Thyroid gland (tissue), 4 donors: ENCODE results near the gene MYH7B. TPM values are rescaled to one million over a fixed set of nuclear protein-coding genes. Genes with fewer than 3 reads are reported as not detected.

Experiments
- DNase-seq, 2 donors: peaks; one replicate each; pipeline ENCODE4 v3.0.0-alpha.2; 2019
- H3K27ac ChIP-seq, 3 donors: fragments of 200-600 bp; sonication (generic); 1 replicate in 2 of 3; 2 replicates in 1 of 3; pipeline ENCODE4 v1.5.1; 2016 to 2019; ENCODE audit warnings: mild to moderate bottlenecking in 1 of 3, moderate library complexity in 1 of 3
- H3K27me3 ChIP-seq: fragments of 200-600 bp; sonication (generic); one replicate; pipeline ENCODE4 v1.5.1; 2019
- H3K36me3 ChIP-seq, 2 donors: fragments of 200-600 bp; sonication (generic); one replicate each; pipeline ENCODE4 v1.5.1; 2016 to 2019
- H3K4me1 ChIP-seq, 2 donors: fragments of 200-600 bp; sonication (generic); one replicate each; pipeline ENCODE4 v1.5.1; 2017 to 2019
- H3K4me3 ChIP-seq, 3 donors: fragments of 200-600 bp; sonication (generic); replicated peaks in 1 of 3; 1 replicate in 2 of 3; 2 replicates in 1 of 3; pipeline ENCODE4 v1.5.1; 2016; ENCODE audit warnings: mild to moderate bottlenecking in 1 of 3
- H3K9me3 ChIP-seq: fragments of 200-600 bp; sonication (generic); one replicate; pipeline ENCODE4 v1.5.1; 2017
- CTCF ChIP-seq, 6 experiments: fragments of 200-600 bp in 3 of 6; fragments of 450-650 bp in 3 of 6; sonication (generic) in 3 of 6; IDR thresholded peaks; one replicate each; pipeline ENCODE4 v1.5.1; 2016 to 2019; ENCODE audit warnings: antibody characterized with exemption in 6 of 6, mild to moderate bottlenecking in 2 of 6, inconsistent platforms in 1 of 6, moderate library complexity in 1 of 6
- POLR2A ChIP-seq, 2 donors: fragments of 450-650 bp; IDR thresholded peaks; one replicate each; pipeline ENCODE4 v1.6.1; 2017; ENCODE audit warnings: antibody characterized with exemption in 2 of 2, mild to moderate bottlenecking in 2 of 2, moderate library complexity in 1 of 2
- WGBS, 2 donors: methylation state at CpG; one replicate each; pipeline ENCODE4 v1.1.5; 2017; 5-methylcytosine and 5-hydroxymethylcytosine counted together
- intact Hi-C: fragments of 100-400 bp; cut with DNase I; formaldehyde crosslinking; loops from one replicate; pipeline ENCODE4 v1.15.1; 2023
- total RNA-seq, 4 donors: library from RNA; depleted of rRNA; stranded (reverse); fragments of >200 nt; gene quantifications; one replicate each; pipeline ENCODE4 v1.2.3, GENCODE V29; 2016

The MYH7B gene
- total RNA-seq, 4 donors from 2014 or later = 0.63 to 2.0 (median 1.4) TPM

DNA sequence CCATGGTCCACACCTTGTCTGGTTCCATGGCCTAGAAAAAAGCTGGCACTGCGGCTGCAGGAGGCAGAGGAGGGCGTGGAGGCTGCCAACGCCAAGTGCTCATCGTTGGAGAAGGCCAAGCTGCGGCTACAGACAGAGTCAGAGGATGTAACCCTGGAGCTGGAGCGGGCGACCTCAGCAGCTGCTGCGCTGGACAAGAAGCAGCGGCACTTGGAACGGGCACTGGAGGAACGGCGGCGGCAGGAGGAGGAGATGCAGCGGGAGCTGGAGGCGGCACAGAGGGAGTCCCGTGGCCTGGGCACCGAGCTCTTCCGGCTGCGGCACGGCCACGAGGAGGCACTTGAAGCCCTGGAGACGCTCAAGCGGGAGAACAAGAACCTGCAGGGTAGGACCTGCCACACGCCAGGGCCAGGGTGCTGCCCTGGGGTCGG, 43.4 kb downstream of the MYH7B start:
- no peaks in the 10 kb centered on the region for H3K27me3 ChIP-seq
- no peaks in the 10 kb centered on the region for H3K9me3 ChIP-seq
- no peak overlapping the region for H3K27ac ChIP-seq
- 91 to 95% methylated on average over 25 of the region's 25 CpGs for WGBS, 2 donors
- no peaks in the 10 kb centered on the region for H3K4me1 ChIP-seq
- no peak for DNase-seq
- TF ChIP-seq CTCF (IDR thresholded peaks at IDR 0.05) (no peak), POLR2A (IDR thresholded peaks at IDR 0.05) (no peak)
- H3K36me3 ChIP-seq = peaks cover 68 to 77% of the 10 kb centered on the region in 2 donors
- H3K4me3 ChIP-seq = no peak overlapping the region
- intact Hi-C loops = no loop called here

DNA sequence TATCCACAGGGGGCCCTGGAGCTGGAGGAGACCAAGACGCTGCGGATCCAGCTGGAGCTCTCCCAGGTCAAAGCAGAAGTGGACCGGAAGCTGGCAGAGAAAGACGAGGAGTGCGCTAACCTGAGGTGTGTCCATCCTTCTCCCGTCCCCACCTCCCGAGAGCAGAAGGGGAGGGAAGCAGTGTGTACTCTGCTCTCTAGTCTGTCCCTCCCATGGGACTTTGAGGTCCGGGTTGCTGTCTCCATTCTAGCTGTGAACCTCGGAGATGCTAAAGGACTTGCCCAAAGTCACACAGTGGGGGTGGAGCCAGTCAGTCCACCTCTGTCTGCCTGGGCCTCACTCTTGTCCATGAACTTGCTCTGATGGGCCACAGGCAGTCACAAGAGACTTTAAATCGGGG, 44.1 kb downstream of the MYH7B start:
- intact Hi-C loops = no loop called here
- Histone ChIP-seq H3K9me3 (no peaks in the 10 kb centered on the region), H3K27me3 (no peaks in the 10 kb centered on the region), H3K4me1 (no peaks in the 10 kb centered on the region), H3K27ac (no peak overlapping the region), H3K4me3 (no peak overlapping the region), H3K36me3 (peaks cover 74 to 79% of the 10 kb centered on the region in 2 donors)
- DNase-seq = no peak
- no peak for TF ChIP-seq CTCF (IDR thresholded peaks at IDR 0.05)
- TF ChIP-seq POLR2A (IDR thresholded peaks at IDR 0.05) = no peak
- 75% methylated on average over 5 to 10 of the region's 10 CpGs for WGBS, 2 donors

GRCh38 chr20:35000311-35000921, 44.7 kb downstream of the MYH7B start:
- no peak overlapping the region for H3K4me3 ChIP-seq
- intact Hi-C loops = no loop called here
- peaks cover 78 to 79% of the 10 kb centered on the region in 2 donors for H3K36me3 ChIP-seq
- H3K9me3 ChIP-seq = no peaks in the 10 kb centered on the region
- H3K27ac ChIP-seq = no peak overlapping the region
- WGBS, 2 donors = 97% methylated on average over 9 to 23 of the region's 28 CpGs
- TF ChIP-seq POLR2A (IDR thresholded peaks at IDR 0.05) (no peak), CTCF (IDR thresholded peaks at IDR 0.05) (no peak)
- H3K27me3 ChIP-seq = no peaks in the 10 kb centered on the region
- DNase-seq = no peak
- no peaks in the 10 kb centered on the region for H3K4me1 ChIP-seq

DNA sequence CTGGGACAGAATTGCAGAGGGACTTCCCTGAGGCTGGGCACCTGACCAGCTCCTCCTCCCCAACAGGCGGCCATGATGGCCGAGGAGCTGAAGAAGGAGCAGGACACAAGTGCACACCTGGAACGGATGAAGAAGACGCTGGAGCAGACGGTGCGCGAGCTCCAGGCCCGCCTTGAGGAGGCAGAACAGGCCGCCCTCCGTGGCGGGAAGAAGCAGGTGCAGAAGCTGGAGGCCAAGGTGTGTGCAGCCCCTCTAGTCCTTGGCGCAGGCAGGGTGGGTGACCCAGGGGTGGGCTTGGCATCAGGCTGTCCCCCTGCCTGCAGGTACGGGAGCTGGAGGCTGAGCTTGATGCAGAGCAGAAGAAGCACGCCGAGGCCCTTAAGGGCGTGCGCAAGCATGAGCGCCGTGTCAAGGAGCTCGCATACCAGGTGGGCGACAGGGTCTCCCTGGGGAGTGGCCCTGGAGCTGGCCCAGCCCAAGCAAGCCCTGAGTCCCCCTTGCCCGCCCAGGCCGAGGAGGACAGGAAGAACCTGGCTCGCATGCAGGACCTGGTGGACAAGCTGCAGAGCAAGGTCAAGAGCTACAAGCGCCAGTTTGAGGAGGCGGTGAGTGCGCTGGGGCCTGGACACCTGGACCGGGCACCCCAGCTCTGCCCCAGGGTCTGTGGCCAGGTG, 45.4 kb downstream of the MYH7B start:
- intact Hi-C loops = no loop called here
- WGBS, 2 donors = 94 to 97% methylated on average over 25 to 28 of the region's 28 CpGs
- Histone ChIP-seq H3K27ac (no peak overlapping the region), H3K36me3 (peaks cover 81 to 83% of the 10 kb centered on the region in 2 donors), H3K4me1 (no peaks in the 10 kb centered on the region), H3K4me3 (no peak overlapping the region), H3K9me3 (no peaks in the 10 kb centered on the region), H3K27me3 (no peaks in the 10 kb centered on the region)
- DNase-seq = no peak
- no peak for TF ChIP-seq POLR2A (IDR thresholded peaks at IDR 0.05)
- no peak for TF ChIP-seq CTCF (IDR thresholded peaks at IDR 0.05)
